Measurements from ENCODE around the gene MYO18A.
"Not testable (repeated sequence)": the region's sequence is repeated elsewhere in the genome, so short reads cannot be mapped to it uniquely, and the experiment has no call there.

The MYO18A gene

DNA sequence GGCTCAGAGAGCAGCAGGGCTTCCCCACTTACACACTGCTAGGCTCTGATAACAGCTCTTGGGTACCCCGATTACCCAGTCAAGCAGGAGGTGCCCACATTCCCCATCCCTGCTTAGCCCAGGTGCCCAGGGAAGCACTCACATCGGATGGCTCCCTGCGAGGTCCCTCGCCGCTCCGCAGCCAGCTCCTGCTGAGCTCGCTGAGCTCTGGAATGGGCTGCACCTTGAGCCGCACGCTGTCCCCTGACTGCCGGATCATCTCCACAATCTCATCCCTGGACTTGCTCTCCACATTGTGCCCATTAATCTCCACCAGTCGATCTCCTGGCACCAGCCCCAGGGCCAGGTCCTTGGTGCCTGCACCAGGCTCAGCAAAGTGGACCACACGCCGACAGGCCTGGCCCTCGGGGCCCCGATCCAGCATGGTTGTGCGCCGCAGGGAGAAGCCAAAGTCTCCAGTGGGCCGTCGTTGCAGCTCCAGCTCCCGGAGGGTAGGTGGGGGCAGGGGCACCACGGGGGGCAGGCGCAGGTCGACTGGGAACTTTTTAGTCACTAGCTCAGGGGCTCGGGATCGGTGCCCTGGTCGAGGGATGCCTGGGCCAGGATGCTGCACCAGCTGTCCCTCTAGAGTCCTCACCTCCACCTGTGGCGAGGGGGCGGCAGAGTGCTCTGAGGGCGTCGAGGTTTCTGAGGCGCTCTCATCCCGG is 14.2 kb downstream of the MYO18A start:
- no peak for DNase-seq

DNA sequence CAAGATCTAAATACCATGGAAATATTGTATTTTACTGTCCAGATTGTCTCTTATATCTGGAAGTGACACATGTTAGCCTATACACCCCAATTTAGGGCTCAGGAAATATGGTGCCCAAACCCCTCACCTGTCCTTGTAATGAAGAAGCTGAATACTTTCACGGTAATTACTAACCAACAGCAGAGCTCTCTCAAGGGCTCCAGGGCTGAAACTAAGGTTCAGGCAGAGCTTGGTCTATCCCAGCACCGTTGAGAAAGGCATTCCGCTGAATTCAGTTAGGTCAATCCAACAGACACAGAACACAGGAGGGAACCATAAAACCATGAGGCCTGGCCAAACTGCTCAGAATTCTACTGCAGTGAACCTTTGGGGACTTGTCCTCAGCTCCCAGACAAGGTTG is 14.9 kb downstream of the MYO18A start:
- no peak for DNase-seq

DNA sequence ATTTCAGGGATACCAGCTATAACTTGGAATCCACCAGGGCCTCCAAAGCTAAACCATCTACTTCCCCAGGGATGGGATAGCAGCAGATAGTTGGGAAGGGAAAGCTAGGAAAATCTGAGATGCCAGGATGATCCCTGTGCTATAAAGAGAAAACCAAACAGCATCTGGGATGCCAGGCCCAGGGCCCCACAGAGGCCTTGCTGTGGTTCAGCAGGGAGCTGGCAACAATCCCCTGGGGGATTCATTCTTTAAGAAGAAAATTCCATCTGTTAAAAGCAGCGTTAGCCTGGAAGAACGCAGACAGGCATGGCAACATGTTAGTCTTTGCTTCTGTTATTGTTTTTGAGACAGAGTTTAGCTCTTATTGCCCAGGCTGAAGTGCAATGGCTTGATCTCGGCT is 16.6 kb downstream of the MYO18A start:
- peak; percentile 66 for DNase-seq

DNA sequence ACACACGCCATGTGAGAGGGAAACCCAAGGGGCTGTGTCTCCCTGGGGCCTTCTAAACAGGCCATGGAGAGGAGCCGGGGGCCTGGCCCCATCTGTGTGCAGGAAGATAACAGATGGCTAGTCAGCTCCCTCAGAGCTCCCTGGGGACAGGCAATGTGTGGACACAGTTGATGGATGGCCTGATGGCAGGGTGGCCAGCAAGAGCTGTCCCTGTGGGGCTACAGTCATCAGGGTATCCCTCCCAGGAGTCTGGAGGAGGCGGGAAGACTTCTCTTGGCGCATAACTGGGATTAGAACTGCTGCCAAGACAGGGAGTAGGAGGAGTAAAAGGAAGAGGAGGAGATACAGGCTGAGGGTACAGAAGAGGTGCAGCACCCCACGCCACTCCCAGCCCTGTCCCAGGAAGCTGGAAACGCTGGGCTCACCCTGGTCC is 17.3 kb downstream of the MYO18A start:
- peak; percentile 84 for DNase-seq

DNA sequence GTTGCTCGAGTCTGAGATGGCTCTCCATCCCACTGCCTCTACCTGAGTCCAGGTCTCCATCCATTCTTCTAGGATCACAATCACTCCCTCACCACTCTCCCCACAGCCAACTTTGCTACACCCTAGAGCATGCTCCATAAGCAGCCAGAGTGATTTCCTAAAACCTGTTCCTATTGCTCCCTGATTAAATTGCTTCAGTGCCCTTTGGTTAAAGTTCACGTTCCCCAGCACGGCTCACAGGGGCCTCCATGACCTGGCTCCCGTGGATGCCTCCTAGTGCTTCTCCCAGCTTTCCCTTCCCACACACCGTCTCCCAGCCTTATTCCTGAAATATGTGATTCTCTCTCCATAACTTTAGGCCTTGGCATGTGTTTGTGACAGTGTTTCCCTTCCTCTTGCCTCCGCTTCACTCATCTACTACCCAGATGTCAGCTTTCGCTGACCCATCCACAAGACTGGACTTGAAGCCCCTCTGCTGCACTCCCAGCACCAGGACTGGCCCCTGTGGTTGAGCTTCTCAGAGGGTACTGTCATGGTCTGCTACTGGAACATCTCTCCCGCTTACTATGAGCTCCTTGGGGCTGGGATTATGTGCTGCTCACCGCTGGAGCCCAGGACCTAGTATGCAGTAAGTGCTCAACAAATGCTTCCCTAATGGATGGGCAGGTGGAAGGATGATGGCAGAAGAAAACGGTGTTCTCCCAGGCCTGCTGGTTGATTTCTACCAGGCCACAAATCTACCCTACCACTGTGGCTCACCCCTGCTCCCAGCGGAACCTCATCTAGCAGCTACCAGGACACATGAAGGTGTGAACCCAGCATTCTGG is 17.9 kb downstream of the MYO18A start:
- DNase-seq, result no peak

DNA sequence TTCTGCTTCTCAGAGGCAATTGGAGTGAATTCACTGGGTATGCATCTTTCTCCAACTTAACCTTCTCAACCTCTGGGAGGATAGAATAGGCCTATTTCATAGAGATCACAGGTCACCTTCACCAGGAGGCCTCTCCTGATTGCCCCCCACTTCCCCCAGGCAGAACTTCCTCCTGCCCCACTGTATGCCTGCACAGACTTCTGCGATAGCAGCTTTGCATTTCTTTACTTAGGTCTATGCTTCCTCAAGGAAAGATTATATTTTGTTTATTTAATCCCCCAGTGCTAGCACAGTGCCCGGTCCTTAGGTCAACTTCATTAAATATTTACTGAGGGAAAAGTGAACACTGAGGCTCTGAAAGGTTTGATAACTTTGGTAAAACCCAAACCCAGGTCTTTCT is 19.9 kb downstream of the MYO18A start:
- no peak for DNase-seq

DNA sequence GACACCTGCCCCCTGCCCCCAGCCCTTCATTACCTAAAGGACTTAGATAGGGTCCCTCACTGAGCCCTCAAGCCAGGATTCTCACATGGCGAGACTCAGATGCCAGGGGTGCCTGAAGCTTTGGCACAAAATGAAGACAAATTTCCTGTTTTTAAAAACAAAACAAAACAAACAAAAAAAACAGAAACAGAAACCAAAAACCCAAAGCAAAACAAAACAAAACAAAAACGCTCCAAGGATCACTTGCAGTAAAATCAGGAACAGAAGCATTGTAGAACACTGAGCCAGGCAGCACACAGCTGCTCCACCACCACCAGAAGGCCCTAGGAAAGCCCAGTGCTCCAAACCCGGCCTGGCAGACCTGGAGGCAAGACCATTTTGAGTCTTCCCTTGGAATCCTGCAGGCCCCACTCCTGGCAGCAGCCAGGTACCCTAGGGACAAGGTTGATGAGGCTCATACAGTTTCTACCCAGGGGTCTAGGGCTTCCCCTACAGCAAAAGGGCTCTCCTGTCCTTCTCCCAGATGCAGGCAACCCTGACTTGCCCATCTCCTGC is 20.8 kb downstream of the MYO18A start:
- DNase-seq, result no peak

DNA sequence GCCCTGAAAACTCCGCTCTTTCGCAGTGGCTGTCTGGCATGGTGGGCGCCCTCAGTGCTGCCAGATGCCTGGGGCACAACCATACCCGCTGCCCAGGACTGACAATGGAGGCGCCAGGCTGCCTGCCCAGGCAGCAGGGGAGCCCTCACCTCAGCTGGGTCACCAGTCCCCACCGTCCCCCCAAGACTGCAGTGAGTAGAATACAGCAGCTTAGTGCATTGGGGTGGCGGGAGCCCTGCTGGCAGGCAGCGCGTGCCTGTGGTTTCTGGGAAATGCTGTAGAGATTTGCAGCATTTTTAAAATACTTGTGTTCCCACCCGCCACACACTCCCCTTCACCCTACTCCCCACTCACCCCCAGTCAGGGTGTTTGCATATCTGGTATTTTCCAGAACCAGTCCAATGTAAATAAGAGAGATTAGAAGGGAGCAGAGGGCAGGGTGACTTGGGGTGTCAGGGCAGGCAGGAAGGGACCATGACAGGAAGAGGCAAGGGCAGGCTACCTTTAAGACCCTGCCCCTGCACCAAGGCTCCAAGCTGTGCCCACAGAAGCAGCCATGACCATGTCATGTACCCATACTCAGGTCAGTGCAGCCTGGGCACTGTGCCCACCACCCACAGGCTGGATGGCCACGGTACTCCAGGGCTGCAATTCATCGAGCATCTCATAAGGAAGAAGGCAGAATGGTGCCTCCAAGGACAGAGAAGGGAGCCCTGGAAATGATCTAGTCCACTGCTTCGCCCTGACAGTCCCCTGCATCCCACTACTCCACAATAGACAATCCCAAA is 21.5 kb downstream of the MYO18A start:
- peak; percentile 83 for DNase-seq

DNA sequence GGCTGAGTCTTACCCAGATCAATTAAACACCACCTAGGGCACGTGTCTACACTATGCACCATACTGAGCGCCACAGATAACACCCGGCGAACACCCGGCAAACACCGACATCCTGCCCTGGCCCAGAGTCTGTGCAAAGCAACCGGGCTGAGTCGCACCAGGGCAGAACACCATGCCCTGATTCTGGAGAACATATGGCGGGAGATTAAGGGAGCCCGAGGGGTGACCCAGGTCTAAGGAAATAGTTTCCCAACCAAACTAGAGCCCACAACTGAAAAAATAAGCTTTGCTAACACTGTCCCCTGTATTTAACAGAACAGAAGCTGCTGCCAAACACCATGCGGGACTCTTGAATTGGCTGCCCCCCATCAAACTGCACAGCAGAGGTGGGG is 22.1 kb downstream of the MYO18A start:
- DNase-seq, result no peak

DNA sequence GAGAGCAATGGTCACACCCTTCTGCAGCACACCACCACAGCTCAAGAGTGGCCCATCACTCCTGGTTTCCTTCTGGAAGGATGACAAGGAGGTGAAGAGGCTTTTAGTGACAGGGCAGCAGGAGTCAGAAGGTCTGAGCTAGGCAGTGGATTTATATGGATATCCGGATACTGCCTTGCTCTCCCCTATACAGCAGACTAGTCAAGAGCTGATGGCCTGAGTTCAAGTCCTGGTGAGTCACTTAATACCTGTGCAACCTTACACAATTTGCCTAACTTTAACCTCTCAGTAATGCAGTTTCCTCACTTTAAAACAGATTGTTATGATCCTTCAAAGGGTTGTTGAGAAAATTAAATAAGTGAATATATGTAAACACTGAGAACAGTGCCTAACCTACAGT is 22.9 kb downstream of the MYO18A start:
- DNase-seq, result no peak

DNA sequence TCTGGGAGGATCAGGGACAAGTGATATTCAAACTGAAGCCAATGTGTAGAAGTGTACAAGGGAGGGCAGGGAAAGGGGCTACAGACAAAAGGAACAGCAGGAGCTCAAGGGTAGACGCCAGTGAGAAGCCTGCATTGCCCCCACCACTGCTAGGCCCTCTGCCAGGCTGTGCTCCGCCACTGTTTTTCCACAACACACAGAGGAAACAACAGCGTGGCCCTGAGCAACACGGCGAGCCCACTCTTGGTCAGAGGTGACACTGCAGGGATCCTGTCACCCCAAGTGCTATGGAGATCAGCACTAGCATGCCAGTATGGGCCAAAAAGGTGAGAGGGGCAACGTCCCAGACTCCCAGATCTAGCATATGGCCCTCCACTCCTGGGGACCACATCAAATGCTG is 23.4 kb downstream of the MYO18A start:
- DNase-seq, result no peak

DNA sequence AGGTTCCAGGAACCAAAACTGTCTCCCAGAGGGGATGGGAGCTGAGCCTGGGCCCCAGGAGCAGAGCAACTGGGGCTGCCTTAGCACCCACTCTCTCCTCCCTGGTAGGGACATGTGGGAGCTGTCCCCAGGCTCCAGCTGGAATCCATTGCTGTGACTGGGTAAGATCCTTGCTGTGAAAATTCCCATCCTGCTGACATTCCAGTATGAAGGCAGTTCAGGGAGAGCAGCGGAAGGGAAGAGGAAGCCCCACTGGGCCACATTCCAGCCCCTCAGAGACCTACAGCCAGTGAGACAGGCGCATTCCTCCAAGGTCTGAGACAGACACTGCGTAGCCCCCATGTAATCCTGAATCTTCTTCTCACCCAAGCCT is 24.2 kb downstream of the MYO18A start:
- peak; percentile 89 for DNase-seq

DNA sequence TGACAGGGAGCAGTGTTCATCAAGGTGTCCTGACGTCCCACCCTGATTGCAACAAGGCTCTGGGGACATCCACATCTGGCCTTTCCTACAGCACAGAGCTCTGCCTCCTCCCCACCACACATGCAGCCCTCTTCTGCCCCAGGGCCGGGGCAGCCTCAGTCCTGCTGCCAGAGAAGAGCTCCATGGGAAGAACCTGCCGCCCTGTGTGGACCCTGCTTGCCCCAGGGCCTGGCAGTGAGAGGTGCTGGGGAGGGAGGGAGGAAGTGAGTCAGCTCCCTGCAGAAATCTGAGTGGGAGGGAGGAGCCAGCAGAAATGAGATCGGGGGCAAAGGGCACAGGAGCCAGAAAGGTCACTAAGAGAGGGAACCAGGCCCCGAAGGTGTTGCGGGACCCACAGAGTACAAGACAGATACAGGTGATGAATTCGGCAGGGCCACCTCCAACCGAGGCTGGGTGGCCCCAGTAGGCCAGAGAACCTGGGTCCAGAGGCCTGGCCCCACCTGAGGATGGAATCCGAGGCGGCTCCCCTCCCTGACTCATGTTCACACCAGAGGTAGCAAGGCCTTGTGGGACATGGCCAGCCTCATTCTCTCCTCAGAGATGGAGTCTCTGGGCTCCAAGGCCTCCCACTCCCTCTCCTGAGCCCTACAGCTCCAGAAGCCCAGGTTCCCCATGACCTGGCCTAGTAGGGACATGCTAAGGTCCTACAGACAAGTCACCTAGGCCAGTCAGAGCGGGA is 24.8 kb downstream of the MYO18A start:
- no peak for DNase-seq

DNA sequence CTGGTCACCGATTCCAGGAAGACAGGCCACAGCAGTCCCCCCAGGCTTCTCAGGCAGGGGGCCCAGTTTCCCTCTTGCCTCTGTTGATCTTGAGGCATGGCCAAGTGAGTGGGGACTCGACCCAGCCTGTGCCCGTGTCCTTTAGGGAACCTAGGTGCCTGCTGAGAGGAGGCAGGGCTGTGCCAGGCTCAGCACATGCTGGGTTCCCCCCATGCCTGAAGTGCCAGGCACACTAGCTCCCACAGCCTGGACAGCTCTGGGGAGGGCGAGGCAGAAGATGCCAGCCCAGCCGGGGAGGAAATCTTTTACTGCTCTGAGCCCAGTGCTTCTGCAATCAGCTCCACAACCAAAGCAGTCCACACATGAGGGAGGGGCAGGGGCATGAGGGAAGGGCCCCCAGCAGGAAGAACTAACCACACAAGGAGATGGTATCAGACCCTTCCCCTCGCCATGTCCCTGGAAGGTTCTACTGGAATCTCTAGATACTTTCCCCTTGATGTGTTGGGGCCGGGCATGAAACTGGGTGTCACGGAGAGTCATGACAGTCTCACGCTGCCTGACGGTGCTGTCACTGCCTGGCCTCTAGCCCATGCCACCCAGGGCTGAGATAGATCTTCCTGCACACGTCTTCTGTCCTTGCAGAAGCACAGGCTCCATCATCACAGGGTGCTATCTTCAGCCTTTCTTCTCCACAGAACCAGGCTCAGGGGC is 25.5 kb downstream of the MYO18A start:
- DNase-seq, result no peak

DNA sequence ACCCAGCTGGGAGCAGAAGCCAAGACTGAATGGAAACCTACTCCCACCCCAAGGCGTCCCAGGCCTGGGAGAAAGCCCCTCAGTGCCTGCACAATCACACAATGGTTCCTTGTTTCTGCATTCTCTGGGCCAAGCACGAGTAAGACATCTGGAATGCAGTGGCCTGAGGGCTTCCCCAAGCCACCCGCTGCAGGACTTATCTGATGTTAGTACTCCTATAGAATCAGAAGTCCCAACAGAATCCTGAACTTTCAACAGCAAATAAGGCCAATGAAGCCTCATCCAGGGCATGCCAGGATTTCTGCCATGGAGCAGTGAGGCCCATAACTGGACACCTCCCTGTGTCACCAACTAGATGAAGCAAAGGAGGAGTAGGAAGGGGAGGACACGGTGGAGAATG is 28.6 kb downstream of the MYO18A start:
- peak; percentile 53 for DNase-seq

DNA sequence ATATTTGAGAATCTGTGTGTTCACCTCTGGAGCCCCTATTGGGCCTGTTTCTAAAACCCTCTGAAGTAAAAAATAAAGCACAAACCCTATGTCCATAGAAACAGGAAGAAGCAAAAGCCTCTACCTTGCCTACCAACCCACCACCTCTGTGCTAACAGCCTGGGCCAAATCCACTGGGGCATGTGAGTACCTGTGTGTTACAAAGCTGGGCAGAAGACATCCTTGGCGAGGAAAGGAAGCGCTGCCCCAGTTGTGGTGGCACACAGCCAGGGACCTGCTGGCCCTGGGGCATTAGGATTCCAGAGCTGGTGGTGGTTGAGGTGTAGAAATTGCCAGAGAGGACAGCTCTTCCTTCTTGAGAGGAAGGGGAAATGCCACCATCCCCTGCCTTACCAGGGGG is 30.0 kb downstream of the MYO18A start:
- DNase-seq, result no peak

DNA sequence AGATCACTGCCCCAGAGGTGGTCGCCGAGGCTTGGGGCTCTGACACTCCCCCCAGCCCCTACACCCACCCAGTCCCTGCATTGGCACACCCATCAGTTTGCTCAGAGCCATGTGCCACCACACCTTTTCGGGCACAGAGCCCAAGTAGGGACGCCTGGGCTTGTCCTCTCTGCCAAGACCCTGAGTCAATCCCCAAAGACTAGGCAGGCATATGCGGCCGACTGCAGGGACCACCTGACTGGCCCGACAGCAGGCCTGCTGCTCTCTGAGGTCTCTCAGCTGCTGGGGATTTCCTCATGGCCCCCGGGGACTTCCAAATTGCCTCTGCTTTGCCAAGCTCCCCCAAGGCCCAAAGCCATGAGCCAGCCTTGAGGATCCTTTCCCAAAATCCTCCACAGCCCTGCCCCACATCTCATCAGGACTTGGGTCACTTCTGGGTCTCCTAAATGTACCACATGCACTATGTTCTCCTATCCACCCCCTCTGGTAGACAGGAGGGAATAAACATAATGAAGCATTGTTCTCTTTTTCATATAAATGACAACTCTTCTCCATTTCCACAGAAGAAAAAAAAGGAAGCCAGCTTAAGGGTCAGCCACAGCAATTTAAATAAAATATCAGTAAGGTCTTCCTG is 30.6 kb downstream of the MYO18A start:
- no peak for DNase-seq

DNA sequence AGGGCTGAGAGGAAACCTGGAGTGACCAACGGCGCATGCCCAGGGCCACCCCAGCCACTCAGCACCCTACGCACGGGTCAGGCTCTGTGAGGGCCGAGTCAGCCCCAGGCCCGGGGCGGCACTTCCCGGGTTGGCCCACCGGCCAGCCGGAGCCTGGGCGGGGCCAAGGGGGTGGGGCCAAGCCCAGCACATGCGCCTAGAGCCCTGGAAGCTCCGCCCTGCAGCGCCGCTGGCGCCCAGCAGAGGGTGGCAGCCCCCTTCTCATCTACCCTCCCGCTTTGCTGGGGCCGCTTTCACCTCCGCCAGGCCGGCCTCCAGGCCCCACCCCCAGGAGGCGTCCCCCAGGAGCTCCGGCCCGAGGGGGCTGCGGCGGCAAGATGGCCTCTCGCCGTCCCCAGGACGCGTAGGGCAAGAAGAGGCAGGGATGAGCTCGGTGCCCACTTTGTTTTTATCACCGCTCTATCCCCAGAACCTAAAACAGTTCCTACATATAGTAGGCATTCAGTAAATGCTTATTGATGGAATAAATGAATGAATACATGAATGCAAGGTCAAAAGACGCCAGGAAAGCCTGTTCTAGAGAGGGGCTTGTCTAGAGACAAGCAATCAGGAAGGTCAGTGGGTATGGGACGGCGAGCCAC is 31.3 kb downstream of the MYO18A start:
- peak; percentile 91 for DNase-seq

DNA sequence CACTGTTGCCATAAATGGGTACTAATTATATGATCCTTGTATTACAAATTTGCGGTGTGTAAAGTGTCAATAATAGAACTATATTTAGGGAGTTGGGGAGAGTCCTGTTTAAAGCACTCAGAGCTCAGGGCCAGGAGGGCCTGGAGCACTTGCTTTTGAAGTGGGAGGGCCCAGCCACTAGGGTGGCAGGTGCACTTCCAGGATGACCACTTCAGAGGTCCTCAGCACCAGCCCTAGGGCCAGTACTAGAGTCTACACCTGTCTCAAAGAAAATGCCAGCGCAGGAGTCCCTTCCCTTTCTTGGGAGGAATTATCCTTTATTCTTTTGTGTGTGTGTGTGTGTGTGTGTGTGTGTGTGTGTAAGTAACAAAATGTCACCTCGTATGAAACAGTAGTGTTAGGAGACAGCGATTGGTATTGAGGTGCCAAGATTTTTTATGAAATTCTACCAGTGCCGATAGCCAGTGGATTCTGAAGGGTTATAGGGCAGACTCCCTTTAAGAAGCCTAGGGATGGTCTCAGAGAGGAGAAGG is 31.9 kb downstream of the MYO18A start:
- no peak for DNase-seq

DNA sequence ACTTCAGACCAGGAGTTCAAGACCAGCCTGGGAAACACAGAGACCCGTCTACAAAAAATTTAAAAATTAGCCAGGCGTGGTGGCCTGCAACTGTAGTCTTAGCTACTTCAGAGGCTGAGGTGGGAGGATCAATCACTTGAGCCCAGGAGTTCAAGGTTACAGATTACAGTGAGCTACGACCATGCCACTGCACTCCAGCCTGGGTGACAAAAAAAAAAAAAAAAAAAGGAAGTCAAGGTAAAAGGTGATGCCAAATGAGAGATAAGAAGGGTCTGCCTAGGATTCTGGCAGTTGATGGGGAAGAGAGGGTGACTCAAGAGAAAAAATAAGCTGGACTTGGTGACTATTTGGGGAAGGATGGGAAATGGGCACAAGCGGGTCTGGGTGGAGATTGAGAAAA is 32.5 kb downstream of the MYO18A start:
- DNase-seq, result no peak

DNA sequence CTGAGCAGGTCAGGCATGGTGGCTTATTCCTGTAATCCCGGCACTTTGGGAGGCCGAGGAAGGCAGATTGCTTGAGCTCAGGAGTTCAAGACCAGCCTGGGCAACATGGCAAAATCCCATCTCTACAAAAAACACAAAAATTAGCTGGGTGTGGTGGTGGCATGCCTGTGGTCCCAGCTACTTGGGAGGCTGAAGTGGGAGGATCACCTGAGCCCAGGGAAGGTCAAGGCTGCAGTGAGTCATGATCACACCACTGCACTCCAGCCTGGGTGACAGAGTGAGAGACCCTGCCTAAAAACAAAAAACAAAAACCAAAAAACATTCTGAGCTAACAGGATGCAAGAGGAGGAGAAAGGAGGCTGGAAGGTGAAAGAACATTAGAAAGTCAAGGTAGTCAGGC is 33.0 kb downstream of the MYO18A start:
- DNase-seq, result not testable (repeated sequence)

All from fibroblast of upper back skin (primary cell).